HUES48 (cell line): ENCODE results near the gene EFR3B.
A peak's percentile ranks its signal among the peaks of the same experiment; 100 is the strongest.
"Not testable (repeated sequence)": the region's sequence is repeated elsewhere in the genome, so short reads cannot be mapped to it uniquely, and the experiment has no call there.

Experiments
- H3K27ac ChIP-seq: one replicate; pipeline ENCODE4 v1.7.0; 2013; ENCODE audit warnings: low read depth, low read length, inconsistent platforms
- H3K27me3 ChIP-seq: 2 replicates; pipeline ENCODE4 v1.6.1; 2013; ENCODE audit warnings: mild to moderate bottlenecking, low read length; ENCODE audit not compliant: control insufficient read depth, insufficient read depth
- H3K36me3 ChIP-seq: 2 replicates; pipeline ENCODE4 v1.6.1; 2013; ENCODE audit warnings: low read length; ENCODE audit not compliant: control insufficient read depth, insufficient read depth
- H3K4me1 ChIP-seq: 2 replicates; pipeline ENCODE4 v1.6.1; 2013; ENCODE audit warnings: mild to moderate bottlenecking, low read length; ENCODE audit not compliant: control insufficient read depth, insufficient read depth
- H3K4me3 ChIP-seq: 2 replicates; pipeline ENCODE4 v1.5.1; 2013; ENCODE audit warnings: mild to moderate bottlenecking, low read depth, low read length
- H3K9ac ChIP-seq: 2 replicates; pipeline ENCODE4 v1.6.1; 2013; ENCODE audit warnings: mild to moderate bottlenecking, low read depth, low read length, moderate library complexity
- H3K9me3 ChIP-seq: 2 replicates; pipeline ENCODE4 v1.6.1; 2013; ENCODE audit warnings: low read length; ENCODE audit not compliant: control insufficient read depth, insufficient read depth

The EFR3B gene

DNA sequence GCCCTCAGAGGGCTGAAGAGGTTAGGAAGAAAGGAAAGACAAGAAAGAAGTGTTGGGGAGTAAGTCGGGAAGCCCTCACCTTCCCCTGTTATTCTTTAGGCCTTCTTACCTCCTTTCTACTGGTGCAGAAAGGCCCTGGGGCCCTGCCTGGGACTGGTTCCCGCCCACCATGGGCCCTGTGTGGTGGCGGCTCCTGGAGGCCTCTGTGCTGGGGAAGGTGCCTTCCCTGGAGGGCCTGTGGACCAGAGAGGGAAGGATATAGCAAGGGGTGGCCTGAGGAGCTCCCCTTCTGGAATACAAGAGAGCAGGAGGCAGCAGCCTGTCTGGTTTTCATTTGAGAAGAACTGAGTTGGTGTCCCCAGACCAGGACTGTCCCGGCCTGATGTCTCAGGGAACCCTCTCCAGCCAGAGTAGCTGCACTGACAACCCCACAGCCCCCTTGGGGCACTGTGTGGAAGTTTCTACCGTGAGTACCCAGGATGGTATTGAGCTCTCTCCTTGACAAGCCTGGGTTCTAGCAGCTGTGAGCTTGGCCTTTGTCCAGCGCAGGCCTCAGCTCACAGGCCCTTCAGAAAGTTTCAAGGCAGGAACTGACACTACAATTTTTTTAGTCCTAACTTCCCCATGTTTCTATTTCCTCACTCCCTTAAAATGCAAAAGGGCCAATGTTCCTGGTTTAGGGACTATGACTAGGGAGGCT lies 47.1 kb downstream of the EFR3B start:
- no peak overlapping the region for H3K9ac ChIP-seq
- peaks cover 32% of the 10 kb centered on the region for H3K4me1 ChIP-seq
- peak overlapping the region; percentile 14 for H3K27ac ChIP-seq
- peaks cover 9% of the 10 kb centered on the region for H3K27me3 ChIP-seq
- H3K36me3 ChIP-seq = no peaks in the 10 kb centered on the region
- no peak overlapping the region for H3K4me3 ChIP-seq
- H3K9me3 ChIP-seq = no peaks in the 10 kb centered on the region

DNA sequence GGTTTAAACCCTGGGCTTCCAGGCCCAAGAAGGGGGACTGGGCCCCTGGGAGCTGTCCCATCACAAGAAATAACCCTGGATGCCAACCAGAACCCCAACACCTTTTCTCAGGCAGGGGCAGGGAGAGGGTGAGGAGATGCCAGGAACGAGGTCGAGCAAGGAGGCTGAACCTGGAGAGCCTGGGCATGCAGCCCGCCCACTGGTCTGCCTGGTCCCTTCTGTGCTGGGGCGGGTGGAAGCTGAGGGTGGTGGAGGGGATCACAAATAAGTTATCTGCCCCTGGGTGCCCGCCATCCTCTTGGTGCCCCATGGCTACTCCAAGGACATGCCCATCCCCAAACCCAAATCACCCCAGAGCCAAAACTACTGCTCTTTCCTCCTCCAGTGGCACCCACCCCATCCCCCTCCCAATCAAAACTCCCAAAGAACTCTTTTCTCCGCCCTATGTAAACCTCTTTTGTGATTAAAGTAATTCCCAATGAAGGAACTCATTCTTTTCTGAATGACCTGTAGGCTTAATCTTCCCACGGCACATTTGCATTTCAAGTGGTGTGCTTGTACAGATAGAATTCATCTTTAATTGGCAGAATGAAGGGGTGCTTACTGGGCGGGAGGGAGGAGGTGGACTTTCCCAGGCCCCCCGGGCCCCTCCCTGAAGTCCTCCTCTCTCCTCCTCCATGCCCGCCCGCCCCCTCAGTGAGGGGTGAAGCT lies 47.9 kb downstream of the EFR3B start:
- peak overlapping the region; percentile 17; the same call in 1 of the 2 replicates for H3K4me3 ChIP-seq
- peaks cover 9% of the 10 kb centered on the region for H3K27me3 ChIP-seq
- no peaks in the 10 kb centered on the region for H3K9me3 ChIP-seq
- peaks cover 32% of the 10 kb centered on the region for H3K4me1 ChIP-seq
- no peak overlapping the region for H3K9ac ChIP-seq
- peak overlapping the region; percentile 43 for H3K27ac ChIP-seq
- no peaks in the 10 kb centered on the region for H3K36me3 ChIP-seq

DNA sequence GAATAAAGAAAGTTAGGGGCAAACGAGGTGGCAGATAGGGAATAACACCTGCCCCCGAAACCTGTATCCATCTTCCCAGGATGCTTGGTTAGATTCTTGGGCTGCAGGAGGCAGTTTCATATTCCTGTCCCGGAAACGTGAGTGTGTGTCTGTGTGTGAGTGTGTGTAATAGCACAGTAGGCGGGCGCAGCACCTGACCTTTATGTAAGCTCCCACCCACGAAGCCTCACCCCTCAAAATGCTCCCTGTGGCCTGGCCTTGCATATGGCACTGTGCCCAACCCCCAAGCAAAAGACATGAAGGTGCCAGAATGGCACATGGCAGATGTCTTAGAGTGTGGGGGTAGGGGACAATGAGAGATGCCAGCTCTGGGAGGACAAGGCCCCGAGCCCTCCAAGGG lies 48.9 kb downstream of the EFR3B start:
- Histone ChIP-seq H3K9ac (no peak overlapping the region), H3K4me1 (peaks cover 32% of the 10 kb centered on the region), H3K36me3 (no peaks in the 10 kb centered on the region), H3K27me3 (peaks cover 9% of the 10 kb centered on the region), H3K9me3 (no peaks in the 10 kb centered on the region), H3K27ac (no peak overlapping the region), H3K4me3 (no peak overlapping the region)

DNA sequence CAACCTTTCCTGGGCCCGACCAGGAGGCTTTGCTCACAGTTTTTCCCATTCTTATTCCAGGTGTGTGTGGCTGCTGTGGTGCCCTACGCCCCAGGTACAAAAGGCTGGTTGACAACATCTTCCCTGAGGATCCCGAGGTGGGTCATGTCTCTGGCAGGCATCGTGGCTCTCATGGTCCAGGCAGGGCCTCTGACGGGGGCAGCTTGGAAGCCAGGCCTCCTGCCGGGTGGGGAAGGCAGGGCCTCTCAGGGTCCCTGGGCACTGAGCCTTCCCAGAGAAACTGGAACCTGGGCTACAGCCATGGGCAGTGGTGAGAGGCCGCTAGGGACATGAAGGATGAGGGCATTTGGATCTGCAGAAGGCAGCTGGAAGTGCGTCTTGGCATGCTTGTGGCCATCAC lies 49.4 kb downstream of the EFR3B start:
- Histone ChIP-seq H3K36me3 (no peaks in the 10 kb centered on the region), H3K4me3 (no peak overlapping the region), H3K9me3 (no peaks in the 10 kb centered on the region), H3K9ac (no peak overlapping the region), H3K4me1 (peaks cover 32% of the 10 kb centered on the region), H3K27ac (no peak overlapping the region), H3K27me3 (peaks cover 9% of the 10 kb centered on the region)

DNA sequence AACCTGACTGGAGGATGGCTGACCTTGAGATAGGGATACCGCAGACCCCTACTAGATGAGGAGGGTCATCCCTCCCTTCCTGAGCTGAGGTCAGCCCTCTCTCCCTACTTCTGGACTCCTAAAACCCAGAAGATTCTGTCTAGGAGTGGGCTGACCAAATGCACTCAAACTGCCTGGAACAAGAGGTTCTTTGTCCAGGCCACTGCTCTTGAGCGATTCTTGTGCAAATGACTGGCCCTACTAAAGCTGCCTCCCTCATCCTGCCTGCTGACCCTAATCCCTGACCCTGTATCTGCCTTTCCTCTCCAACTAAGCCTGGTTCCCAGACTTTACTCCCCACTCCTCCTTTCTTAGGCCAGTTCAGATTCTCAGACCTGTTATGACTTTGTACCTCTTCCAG lies 56.2 kb downstream of the EFR3B start:
- H3K36me3 ChIP-seq = no peaks in the 10 kb centered on the region
- peaks cover 13% of the 10 kb centered on the region for H3K4me1 ChIP-seq
- no peak overlapping the region for H3K4me3 ChIP-seq
- H3K27me3 ChIP-seq = no peaks in the 10 kb centered on the region
- H3K27ac ChIP-seq = no peak overlapping the region
- no peak overlapping the region for H3K9ac ChIP-seq
- H3K9me3 ChIP-seq = no peaks in the 10 kb centered on the region

DNA sequence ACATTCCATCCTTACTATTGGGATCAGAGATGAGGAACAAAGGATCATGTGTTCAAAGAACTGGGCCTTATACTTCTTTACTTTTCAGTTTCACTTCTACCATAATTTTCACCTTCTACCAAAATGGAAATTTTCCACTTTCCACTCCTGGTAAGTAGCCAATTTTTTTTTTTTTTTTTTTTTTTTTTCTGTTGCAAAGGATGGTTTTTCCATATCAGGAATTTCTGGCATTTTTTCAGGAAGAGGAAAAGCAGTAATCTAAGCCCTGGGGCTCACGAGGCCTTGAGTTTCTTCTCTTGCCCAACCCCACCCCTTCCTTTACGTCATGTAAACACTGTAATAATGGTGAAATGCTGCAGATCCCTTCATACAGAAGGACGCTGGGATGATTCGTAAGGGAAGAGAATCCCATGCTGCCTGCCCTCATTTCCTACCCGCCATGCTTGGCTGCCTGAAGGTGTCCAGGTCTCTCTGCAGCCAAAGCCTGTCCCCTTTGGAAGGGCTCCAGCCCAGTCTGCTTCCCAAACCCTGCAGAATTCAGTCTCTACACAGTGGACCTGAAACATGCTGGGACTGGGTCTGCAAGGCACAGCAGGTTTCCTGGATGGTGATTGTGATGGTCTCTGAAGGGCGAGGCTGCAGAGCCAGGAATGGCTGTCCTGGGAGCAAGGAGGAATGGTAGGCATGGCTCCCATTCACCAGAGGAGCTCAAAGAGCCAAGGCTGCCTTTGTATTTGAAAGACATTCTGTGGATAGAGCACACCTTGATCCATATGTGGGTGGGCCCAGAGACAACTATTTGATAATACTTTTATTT lies 57.0 kb downstream of the EFR3B start:
- no peaks in the 10 kb centered on the region for H3K9me3 ChIP-seq
- H3K27me3 ChIP-seq = no peaks in the 10 kb centered on the region
- peak overlapping the region; percentile 4 for H3K27ac ChIP-seq
- H3K4me1 ChIP-seq = peaks cover 13% of the 10 kb centered on the region
- H3K36me3 ChIP-seq = no peaks in the 10 kb centered on the region
- H3K9ac ChIP-seq = no peak overlapping the region
- no peak overlapping the region for H3K4me3 ChIP-seq

DNA sequence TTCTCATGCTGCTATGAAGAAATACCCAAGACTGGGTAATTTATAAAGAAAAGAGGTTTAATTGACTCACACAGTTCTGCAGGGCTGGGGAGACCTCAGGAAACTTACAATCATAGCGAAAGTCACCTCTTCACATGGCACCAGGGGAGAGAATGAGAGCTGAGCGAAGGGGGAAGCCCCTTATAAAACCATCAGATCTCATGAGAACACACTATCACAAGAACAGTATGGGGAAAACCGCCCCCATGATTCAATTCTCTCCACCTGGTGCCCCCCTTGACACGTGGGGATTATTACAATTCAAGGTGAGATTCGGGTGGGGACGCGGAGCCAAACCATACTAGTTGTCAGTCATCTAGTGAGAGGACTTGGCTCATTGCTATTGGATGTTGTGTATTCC lies 60.5 kb downstream of the EFR3B start:
- not testable (repeated sequence) for H3K36me3 ChIP-seq, H3K27me3 ChIP-seq, H3K27ac ChIP-seq, H3K9ac ChIP-seq, H3K9me3 ChIP-seq, H3K4me3 ChIP-seq
- H3K4me1 ChIP-seq = peaks cover 13% of the 10 kb centered on the region

DNA sequence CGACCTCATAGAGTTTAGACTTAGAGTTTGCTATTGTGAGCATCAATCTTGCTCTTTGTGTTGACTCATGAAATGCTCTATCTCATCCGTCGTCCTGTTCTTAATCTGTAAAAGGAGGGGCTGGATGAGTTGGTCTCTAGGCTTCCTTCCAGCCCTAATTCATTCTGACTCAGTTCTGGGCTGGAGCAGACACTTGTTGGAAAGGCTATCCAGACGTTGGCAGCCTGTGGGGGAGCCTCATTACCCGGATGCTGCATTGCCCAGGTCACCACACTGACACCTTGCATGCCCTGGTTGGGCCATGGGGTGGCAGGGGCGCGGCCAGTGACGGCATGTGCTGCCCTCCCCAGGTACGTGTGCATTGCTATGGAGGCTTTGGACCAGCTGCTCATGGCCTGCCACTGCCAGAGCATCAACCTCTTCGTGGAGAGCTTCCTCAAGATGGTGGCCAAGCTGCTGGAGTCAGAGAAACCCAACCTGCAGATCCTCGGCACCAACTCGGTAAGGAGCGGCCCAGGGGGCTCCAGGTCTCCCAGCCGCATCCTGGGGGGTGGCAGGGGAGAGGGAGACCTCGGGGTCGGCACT lies 61.5 kb downstream of the EFR3B start:
- H3K36me3 ChIP-seq = no peaks in the 10 kb centered on the region
- peaks cover 8% of the 10 kb centered on the region for H3K4me1 ChIP-seq
- H3K27ac ChIP-seq = no peak overlapping the region
- H3K9ac ChIP-seq = no peak overlapping the region
- no peak overlapping the region for H3K4me3 ChIP-seq
- no peaks in the 10 kb centered on the region for H3K27me3 ChIP-seq
- H3K9me3 ChIP-seq = no peaks in the 10 kb centered on the region

DNA sequence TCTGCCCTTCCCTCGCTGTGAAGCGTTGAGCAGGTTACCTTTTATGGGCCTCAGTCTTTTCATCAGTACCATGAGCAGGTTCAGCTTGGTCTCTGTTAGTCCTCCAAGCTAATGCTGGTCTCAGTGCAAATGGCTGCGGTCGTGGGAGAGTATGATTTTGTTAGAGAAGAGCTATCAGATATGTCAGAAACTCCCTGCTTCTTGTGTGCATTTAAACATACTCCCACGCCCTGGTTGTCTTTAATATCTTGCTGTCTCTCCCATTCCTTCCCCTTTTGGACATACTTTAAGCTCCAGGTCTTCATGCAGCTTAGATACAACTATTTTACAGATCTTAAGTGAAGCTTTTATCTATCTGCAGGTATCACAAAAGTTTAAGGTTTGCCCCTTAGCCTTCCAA lies 62.9 kb downstream of the EFR3B start:
- 0 out of 2 replicates have a peak, but pooled peaks cover 4% of the 10 kb centered on the region for H3K4me1 ChIP-seq
- H3K9ac ChIP-seq = no peak overlapping the region
- H3K27me3 ChIP-seq = no peaks in the 10 kb centered on the region
- no peaks in the 10 kb centered on the region for H3K9me3 ChIP-seq
- H3K27ac ChIP-seq = no peak overlapping the region
- no peak overlapping the region for H3K4me3 ChIP-seq
- H3K36me3 ChIP-seq = no peaks in the 10 kb centered on the region

DNA sequence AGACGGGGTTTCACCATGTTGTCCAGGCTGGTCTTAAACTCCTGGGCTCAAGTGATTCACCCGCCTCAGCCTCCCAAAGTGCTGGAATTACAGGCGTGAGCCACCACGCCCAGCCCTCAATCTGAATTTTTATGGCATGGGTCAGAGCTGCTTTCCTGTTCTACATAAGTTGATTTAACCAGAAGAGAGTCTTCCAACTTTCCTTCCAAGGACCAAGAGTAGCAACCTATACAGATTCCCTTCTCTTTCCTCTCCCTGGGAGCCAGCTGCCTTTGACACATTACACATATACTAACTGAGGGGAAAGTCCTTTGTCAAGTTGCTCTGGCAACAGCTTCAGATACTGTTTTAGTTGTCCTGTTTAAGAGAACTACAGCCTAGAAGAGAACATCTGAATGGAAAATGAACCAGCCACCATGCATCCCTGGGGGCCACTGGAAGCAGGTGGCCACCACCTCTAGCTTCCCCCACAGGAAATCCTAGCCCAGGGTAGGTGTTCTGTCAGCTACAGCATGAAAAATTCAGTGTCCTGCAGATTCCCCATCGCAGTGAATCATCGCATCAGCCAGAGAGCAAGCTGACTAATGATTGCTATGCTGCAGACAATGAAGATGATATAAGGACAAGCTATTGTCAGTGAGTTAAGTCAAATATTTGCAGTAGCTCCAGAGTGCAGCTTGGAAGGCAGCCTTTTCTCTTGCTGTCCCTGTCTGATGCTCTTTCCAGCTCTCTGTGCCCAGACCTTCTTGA lies 63.6 kb downstream of the EFR3B start:
- Histone ChIP-seq H3K9ac (no peak overlapping the region), H3K9me3 (no peaks in the 10 kb centered on the region), H3K36me3 (no peaks in the 10 kb centered on the region), H3K27ac (peak overlapping the region; percentile 60), H3K4me3 (no peak overlapping the region), H3K27me3 (no peaks in the 10 kb centered on the region), H3K4me1 (0 out of 2 replicates have a peak, but pooled peaks cover 7% of the 10 kb centered on the region)
